GM18907 (cell line): ENCODE measurements around the gene F2RL1.
"Not testable (repeated sequence)": the region's sequence is repeated elsewhere in the genome, so short reads cannot be mapped to it uniquely, and the experiment has no call there.

Experiments used
- ATAC-seq: cut with Tn5 transposase; IDR thresholded peaks from one replicate; pipeline ENCODE4 v1.9.1; 2021; ENCODE audit warnings: mild to moderate bottlenecking, moderate library complexity; ENCODE audit not compliant: unreplicated experiment

Gene F2RL1

DNA sequence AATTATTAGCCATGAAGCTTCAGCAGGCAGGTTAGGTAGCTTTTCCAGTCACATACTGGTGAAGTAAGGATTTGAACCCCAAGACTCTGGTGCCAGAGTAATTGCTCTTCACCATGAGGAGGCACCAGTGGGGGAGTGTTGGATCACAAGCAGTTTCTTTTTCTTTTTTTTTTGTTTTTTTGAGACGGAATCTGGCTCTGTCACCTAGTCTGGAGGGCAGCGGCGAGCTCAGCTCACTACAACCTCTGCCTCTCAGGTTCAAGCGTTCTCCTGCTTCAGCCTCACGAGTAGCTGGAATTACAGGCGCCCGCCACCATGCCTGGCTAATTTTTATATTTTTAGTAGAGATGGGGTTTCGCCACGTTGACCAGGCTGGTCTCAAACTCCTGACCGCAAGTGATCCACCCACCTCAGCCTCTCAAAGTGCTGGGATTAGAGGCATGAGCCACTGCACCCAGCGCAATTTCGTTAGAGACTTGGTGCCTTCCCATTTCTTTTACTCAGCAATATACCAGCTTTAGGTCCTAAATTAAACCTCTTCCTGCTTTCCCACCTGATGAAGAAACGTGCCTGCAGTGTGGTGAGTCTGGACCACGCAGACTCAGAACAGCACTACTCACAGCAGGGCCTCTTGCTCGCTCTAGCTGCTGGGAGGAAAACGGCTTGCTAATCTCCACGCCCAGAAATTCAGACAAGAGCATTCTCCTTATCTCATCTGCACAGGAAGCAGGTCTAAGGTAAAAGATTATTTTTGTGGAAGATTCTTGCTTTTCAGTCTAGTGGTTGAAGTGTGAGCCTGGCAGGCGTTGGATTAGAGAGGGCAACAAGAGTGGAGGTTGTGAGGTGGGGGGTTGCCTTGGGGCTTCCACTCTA is 30.8 kb downstream of the F2RL1 start, which contains the start of gene S100Z:
TSS of gene S100Z (plus strand) at position 596 of the 873 bp plus-strand sequence. CDS start 25,346 bp downstream, outside the sequence.
- ATAC-seq = no peak

DNA sequence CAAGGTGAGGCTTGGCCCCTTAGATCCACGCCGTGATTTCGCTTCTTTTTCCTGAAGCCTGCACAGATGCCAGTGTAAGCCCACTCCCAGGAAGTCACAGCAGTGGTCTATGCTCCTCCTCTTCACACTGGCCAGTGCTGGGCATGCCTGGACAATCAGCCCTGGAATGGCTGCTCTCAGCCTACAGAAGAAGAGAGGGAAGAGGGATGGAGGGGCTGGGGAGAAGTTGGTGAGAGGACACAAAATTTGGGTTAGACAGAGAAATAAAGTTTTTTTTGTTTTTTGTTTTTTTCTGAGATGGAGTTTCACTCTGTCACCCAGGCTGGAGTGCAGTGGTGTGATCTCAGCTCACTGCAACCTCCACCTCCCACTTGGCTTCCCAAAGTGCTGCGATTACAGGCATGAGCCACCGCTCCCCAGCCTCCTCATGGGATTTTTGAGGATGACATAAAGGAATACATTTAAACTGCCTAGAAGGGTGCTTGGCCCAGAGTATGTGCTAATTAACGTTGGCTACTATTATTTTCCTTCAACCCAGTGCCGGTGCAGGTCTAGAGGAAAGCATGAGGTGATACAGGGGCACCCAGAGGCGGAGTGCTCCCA is 31.8 kb downstream of the F2RL1 start:
- no peak for ATAC-seq

DNA sequence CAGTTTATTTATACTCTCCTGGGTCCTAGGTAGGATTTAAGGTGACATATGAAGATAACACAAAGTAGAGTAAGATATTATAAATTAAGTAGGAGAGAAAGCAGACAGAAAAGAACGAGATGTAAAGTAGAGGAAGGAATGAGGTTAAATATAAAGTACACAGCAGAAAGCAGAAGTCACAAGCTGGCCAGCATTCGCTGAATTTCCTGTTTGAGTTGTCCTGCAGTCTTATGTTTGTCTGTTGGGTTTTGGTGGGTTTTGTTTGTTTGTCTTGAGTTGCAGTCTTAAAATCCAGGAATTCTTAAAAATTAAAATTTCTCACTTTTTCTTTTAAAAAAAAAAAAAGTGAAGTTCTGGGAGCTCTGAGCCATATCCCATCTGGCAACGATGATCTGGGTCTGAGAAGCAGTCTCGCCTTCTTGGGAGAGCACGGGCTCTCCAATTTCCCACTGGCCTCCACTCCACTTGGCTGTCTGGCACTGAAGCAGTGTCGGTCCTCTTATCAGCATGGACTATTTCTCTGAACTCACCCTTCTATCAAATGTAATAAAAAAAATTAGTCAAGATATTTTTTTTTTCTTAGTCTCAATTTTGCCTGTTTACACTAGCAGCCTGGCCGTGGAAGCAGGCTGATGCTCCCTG is 33.0 kb downstream of the F2RL1 start:
- no peak for ATAC-seq

DNA sequence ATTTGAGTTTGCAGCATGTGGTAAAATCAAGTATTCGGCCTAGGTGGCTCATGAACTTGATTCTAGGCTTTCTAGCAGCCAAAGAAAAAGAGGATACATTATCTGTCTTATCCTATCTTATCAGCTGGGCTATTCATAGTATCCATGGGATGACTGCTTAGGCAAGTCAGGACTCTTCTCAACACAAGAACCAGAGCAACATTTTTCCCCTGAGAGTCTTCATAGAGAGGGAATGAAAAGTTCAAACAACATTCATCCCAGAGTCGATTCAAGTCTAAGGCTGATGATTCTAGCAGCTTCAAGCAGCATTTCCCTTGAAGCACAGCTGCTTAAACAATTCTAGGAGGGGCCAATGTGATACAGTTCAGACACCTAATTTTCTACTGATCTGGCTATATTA is 33.9 kb downstream of the F2RL1 start:
- no peak for ATAC-seq

DNA sequence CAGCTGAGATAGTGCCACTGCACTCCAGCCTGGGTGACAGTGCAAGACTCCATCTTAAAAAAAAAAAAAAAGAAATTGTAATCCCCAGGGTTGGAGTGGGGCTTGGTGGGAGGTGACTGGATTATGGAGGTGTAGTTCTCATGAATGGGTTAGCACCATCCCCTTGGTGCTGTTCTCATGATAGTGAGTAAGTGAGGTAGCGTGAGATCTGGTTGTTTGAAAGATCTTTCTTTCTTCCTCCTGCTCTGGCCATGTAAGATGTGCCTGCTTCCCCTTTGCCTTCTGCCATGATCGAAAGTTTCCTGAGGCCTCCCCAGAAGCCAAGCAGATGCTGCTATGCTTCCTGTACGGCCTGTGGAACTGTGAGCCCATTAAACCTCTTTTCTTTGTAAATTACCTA is 34.9 kb downstream of the F2RL1 start:
- ATAC-seq = not testable (repeated sequence)

DNA sequence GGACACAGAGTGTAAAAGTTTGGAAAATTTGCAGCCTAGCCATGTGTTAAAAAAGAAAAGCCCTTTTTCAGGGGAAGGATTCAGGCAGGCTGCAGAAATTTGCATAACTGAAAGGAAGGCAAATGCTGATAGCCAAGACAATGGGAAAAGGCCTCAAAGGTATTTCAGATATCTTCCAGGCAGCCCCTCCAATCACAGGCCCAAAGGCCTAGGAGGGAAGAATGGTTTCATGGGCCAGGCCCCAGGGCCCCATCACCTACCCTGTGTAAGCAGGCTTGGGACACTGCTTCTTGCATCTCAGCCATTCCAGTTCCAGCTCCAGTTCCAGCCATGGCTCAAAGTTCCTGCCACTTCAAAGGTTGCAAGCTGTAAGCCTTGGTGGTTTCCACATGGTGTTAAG is 35.8 kb downstream of the F2RL1 start:
- no peak for ATAC-seq

DNA sequence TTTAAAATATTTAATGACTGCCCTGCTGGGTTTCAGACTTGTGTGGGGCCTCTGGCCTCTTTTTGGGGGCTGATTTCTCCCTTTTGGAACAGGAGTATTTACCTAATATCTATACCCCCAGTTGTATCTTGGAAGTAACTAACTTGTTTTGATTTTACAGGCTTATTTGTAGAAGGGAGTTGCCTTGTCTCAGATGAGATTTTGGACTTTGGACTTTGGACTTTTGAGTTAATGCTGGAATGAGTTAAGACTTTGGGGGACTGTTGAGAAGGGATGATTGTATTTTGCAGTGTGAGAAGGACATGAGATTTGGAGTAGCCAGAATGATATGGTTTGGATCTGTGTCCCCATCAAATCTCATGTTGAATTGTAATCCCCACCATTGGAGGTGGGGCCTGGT is 36.7 kb downstream of the F2RL1 start:
- ATAC-seq = not testable (repeated sequence)

DNA sequence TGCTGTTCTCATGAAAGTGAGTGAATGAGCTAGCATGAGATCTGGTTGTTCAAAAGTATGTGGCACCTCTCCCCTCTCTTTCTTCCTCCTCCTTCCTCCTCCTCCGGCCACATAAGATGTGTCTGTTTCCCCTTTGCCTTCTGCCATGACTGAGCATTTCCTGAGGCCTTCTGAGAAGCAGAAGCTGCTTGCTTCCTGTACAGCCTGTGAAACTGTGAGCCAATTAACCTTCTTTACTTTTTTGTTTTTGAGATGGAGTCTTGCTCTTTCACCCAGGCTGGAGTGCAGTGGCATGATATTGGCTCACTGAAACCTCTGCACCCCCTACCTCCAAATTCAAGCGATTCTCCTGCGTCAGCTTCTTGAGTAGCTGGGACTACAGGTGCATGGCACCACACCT is 37.1 kb downstream of the F2RL1 start:
- ATAC-seq = peak; percentile 56

DNA sequence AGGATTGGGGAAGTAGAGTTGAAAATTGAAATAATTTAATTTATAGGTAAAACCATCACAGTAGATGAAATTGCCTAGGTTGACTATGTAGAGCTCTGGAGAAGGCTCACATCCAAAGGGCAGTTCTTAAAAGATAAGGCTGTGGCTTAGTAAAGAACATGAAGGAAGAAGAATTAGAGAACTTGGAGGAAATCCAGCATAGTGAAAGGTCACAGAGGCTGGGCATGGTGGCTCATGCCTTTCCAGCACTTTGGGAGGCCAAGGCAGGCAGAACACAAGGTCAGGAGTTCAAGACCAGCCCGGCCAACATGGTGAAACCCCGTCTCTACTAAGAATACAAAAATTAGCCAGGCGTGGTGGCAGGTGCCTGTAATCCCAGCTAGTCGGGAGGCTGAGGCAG is 38.0 kb downstream of the F2RL1 start:
- ATAC-seq = not testable (repeated sequence)

DNA sequence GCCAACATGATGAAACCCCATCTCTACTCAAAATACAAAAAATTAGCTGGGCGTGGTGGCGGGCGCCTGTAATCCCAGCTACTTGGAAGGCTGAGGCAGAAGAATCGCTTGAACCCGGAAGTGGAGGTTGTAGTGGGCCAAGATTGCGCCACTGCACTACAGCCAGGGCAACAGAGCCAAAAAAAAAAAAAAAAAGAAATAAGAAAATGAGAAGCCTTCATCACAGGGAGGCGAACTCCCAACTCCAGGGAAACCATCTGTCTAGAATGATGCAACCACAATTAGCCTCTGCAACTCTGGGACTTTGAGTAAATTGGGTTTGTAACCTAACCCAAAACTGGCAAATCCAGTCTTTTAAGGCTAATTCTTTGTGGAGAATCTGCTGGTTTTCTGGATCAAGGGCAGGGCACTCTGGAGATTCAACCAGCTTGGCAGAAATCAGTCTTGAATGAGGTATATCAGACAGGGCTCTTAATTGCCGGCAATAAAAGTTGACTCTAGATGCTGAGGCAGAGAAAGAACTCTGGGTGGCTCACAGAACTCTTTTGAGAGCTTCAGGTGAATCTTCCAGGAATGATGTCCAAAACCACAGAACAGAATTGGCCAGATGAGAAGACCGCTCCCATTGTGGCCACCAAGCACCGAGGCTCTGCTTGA is 40.9 kb downstream of the F2RL1 start:
- no peak for ATAC-seq

DNA sequence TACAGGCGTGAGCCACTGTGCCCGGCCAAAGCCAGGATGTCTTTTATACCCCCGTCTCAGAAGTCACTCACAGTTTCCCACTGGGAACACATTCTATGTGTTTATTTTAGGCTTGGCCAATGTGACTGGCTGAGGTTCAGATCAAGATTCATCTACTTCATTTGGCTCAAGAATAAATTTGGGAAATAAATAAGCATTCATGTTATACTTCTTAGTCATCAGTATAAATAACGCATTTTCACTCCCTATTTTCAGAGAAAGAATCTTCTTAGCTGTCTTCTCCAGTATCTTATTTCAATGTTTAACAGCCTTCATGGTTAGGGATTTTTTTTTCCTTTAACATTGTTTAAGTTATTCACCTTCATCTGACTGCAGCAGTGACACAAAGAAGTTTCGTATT is 42.8 kb downstream of the F2RL1 start:
- ATAC-seq = no peak

DNA sequence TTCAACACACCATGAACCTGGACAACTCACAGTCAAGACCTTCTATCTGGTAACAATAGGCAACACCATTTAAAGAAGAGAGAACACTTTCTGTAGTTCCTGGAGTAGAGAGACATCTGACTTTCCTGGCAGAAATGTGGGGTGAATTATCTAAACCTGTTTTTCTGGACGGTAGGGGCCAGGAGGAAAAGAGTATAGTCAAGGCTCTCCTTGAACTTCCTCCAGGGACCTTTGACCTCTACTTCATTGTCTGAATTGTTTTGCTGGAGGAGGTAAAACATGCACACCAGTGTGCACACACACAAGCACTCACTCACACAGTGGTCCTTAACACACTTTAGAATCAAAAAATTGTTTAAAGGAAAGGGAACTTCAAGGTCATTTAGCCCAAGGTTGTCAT is 44.2 kb downstream of the F2RL1 start:
- ATAC-seq = no peak

DNA sequence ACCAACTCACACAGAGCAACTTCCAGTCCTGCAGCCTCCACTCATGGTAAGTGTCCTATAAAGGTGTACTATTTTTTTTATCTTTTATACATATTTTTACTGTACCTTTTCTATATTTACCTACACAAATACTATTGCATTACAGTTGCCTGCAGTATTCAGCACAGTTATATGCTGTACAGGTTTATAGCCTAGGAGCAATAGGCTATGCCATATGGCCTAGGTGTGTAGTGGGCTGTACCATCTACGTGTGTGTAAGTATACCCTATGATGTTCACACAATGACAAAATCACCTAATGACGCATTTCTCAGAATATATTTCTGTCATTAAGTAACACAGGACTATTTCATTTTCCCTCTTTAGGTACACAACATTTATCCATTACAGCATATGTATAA is 47.7 kb downstream of the F2RL1 start:
- no peak for ATAC-seq

DNA sequence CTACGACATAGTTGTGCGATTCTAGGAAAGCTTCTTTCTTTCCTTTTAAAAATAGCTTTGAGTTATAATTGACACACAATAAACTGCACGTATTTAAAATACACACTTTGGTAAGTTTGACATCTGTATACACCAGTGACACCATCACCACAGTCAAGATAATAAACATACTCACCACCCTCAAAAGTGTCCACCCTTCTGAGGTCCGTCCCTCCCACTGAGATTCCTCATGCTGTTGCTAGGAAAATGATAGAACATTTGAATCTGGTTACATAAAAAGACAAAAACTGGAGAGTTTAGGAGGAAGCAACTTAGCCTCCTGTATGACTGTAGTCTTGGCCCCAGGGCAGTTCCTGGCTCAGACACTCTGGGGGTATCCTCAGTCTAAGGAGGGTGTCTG is 48.2 kb downstream of the F2RL1 start:
- no peak for ATAC-seq

DNA sequence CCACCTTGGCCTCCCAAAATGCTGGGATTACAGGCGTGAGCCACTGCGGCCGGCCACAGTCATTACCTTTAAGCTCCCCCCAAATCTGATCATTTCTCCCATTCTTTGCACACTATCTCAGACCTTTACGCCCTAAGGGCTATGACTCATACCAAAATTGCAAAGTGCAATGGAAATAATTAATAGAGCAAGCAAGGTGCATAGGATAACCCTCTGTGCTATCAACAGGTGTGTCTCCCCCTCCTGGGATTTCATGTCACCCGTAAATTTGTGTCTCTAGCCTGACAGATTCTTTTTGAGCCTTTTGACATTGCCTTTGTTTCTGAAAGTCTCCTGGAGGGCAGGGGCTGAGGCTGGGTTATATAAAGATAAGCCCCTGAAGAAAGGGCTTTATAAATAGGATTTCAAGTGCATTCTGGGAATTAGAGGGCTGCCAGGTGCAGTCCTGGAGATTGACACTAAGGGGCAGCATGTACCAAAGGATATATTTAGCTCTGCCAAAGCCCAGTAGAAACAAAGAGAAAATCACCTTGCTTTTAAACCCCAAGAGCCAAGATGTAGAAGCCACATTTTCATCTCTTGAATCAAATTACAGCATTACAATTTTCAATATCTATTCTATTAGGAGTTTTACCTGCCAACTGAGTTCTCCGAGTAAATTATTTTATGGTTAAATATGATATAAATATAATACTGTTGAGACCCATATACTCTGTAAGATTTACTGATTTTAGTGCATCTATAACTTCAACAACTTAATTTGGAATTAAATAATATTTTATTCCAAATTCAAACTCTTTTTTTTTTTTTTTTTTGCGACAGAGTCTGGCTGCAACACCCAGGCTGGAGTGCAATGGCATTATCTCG is 49.2 kb downstream of the F2RL1 start:
- peak; percentile 73 for ATAC-seq

DNA sequence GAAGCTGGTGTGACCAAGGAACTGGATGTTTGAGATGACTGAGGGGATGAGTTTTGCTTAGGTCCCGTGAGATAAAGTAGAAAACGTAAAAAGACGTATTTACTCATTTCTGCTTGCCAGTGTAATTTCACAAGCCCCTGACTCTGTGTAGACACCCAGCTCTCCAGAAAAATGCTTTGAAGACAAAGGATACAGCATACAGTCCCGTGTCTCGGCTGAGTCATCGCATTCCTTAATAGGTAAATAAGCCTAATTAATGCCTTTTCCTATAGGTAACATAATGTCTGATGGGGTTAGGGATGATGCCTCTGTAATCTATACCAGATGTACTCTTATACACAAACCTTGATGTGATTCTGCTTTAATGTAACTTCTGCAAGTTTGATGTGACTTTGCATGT is 51.2 kb downstream of the F2RL1 start:
- ATAC-seq = no peak

DNA sequence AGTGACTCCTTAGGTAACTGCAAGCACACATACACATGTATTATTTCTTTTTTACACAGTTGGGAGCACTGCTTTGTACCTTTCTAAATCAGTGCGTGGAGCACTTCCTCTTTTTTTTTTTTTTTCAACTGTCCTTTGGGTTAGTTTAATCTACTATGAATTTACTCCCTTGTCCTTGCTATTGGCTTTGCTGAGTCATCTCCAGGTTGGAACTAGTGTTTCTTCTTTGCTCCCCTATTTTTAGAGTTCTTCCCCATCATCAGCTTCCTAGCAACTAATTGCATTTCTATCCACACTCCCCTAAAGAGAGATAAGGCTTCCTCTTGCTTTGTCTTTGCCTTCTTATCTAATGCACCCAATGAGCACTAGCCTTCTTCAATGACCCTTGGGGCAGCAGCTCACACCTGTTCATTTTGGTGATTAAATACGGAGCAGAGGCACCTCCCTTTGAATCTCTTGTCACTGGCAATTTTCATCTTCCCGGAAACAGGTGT is 55.3 kb downstream of the F2RL1 start:
- no peak for ATAC-seq
